Right atrium auricular region (tissue), 2 donors: ENCODE results near the gene SNHG17. TPM values are rescaled to one million over a fixed set of nuclear protein-coding genes. Genes with fewer than 3 reads are reported as not detected.
A peak's percentile ranks its signal among the peaks of the same experiment; 100 is the strongest.

Experiments
- DNase-seq: peaks from one replicate; pipeline ENCODE4 v3.0.0-alpha.2; 2019; ENCODE audit warnings: low spot score
- H3K27ac ChIP-seq, 2 donors: fragments of 200-600 bp; sonication (generic); 1 replicate in 1 of 2; 2 replicates in 1 of 2; pipeline ENCODE4 v1.5.1; 2016 to 2019
- H3K27me3 ChIP-seq, 2 donors: fragments of 200-600 bp; sonication (generic); one replicate each; pipeline versions ENCODE4 v1.5.1 to v1.6.0; 2017 to 2019
- H3K36me3 ChIP-seq: fragments of 200-600 bp; sonication (generic); one replicate; pipeline ENCODE4 v1.5.1; 2016
- H3K4me1 ChIP-seq, 2 donors: fragments of 200-600 bp; sonication (generic); one replicate each; pipeline versions ENCODE4 v1.5.1 to v1.6.0; 2017 to 2019
- H3K4me3 ChIP-seq, 2 donors: fragments of 200-600 bp; sonication (generic); 1 replicate in 1 of 2; 2 replicates in 1 of 2; pipeline ENCODE4 v1.5.1; 2017 to 2019; ENCODE audit warnings: mild to moderate bottlenecking in 1 of 2, moderate library complexity in 1 of 2
- H3K9me3 ChIP-seq, 2 donors: fragments of 200-600 bp; sonication (generic); one replicate each; pipeline ENCODE4 v1.5.1; 2019
- CTCF ChIP-seq, 2 donors: fragments of 200-600 bp; sonication (generic); IDR thresholded peaks; one replicate each; pipeline ENCODE4 v1.5.1; 2019; ENCODE audit warnings: antibody characterized with exemption in 2 of 2
- total RNA-seq, 2 donors: library from RNA; depleted of rRNA; stranded (reverse); fragments of >200 nt; gene quantifications; one replicate each; pipeline ENCODE4 v1.1.0, GENCODE V29; 2016

The SNHG17 gene
- total RNA-seq, 2 donors from 2014 or later: 5.3 to 10.6 TPM

GRCh38 chr20:38460040-38460623 lies 25.0 kb upstream of the SNHG17 start:
- no peak for TF ChIP-seq CTCF (IDR thresholded peaks at IDR 0.05)
- H3K4me1 ChIP-seq: no peaks in the 10 kb centered on the region
- no peak overlapping the region for H3K27ac ChIP-seq
- H3K27me3 ChIP-seq: no peaks in the 10 kb centered on the region
- H3K9me3 ChIP-seq: no peaks in the 10 kb centered on the region
- DNase-seq: no peak
- H3K36me3 ChIP-seq: no peaks in the 10 kb centered on the region
- H3K4me3 ChIP-seq: no peak overlapping the region

GRCh38 chr20:38458314-38458713 lies 23.2 kb upstream of the SNHG17 start:
- no peaks in the 10 kb centered on the region for H3K27me3 ChIP-seq
- no peak for DNase-seq
- H3K27ac ChIP-seq: no peak overlapping the region
- H3K4me3 ChIP-seq: no peak overlapping the region
- H3K36me3 ChIP-seq: no peaks in the 10 kb centered on the region
- no peaks in the 10 kb centered on the region for H3K4me1 ChIP-seq
- H3K9me3 ChIP-seq: no peaks in the 10 kb centered on the region
- no peak for TF ChIP-seq CTCF (IDR thresholded peaks at IDR 0.05)

GRCh38 chr20:38454556-38455473 lies 19.7 kb upstream of the SNHG17 start:
- peaks cover 8% of the 10 kb centered on the region for H3K36me3 ChIP-seq
- TF ChIP-seq CTCF (IDR thresholded peaks at IDR 0.05): no peak
- no peak for DNase-seq
- H3K27me3 ChIP-seq: no peaks in the 10 kb centered on the region
- H3K4me1 ChIP-seq: no peaks in the 10 kb centered on the region
- no peak overlapping the region for H3K4me3 ChIP-seq
- no peak overlapping the region for H3K27ac ChIP-seq
- H3K9me3 ChIP-seq: no peaks in the 10 kb centered on the region

- no peak overlapping the region for H3K27ac ChIP-seq
- no peaks in the 10 kb centered on the region for H3K27me3 ChIP-seq
- H3K9me3 ChIP-seq: no peaks in the 10 kb centered on the region
- no peak overlapping the region for H3K4me3 ChIP-seq
- no peak for DNase-seq
- no peaks in the 10 kb centered on the region for H3K4me1 ChIP-seq
- peaks cover 8% of the 10 kb centered on the region for H3K36me3 ChIP-seq
- TF ChIP-seq CTCF (IDR thresholded peaks at IDR 0.05): no peak
Measured at GRCh38 chr20:38453941-38454340, 18.8 kb upstream of the SNHG17 start.

GRCh38 chr20:38452880-38453624 lies 17.9 kb upstream of the SNHG17 start:
- H3K27me3 ChIP-seq: no peaks in the 10 kb centered on the region
- H3K4me3 ChIP-seq: no peak overlapping the region
- H3K9me3 ChIP-seq: no peaks in the 10 kb centered on the region
- no peaks in the 10 kb centered on the region for H3K4me1 ChIP-seq
- peaks cover 8% of the 10 kb centered on the region for H3K36me3 ChIP-seq
- TF ChIP-seq CTCF (IDR thresholded peaks at IDR 0.05): no peak
- no peak for DNase-seq
- H3K27ac ChIP-seq: peak overlapping the region; percentile 31 to 57
